Esophagus squamous epithelium (tissue), 4 donors: ENCODE measurements around the gene LRRC37A. TPM values are rescaled to one million over a fixed set of nuclear protein-coding genes. Genes with fewer than 3 reads are reported as not detected.

Source experiments
- small RNA-seq, 4 donors: library from RNA; depleted of rRNA; stranded (forward); fragments of <200 nt; gene quantifications; one replicate each; pipeline ENCODE3, GENCODE V24; 2016
- total RNA-seq, 4 donors: library from RNA; depleted of rRNA; stranded (reverse); fragments of >200 nt; gene quantifications; one replicate each; pipeline ENCODE4 v1.1.0, GENCODE V29; 2016

The LRRC37A gene
- total RNA-seq, 4 donors from 2014 or later, result 0.18 to 1.1 (median 0.85) TPM

Small RNA genes lying within 50 kb of the gene (small RNA-seq; reads per million reads assigned to genes)
- 0 reads per million in 4 donors for gene RN7SL656P

Other genes starting within 250 kb of the LRRC37A start
- gene KANSL1, start 101.7 kb upstream of the LRRC37A start, total RNA-seq, result 10 to 100 TPM; 31.0 to 79.0 (median 51.8) TPM
- gene ARL17B, start 66.6 kb downstream of the LRRC37A start, total RNA-seq, result 10 to 100 TPM in 2 of 4 donors, 1 to 10 TPM in 2; 4.4 to 13.2 (median 9.2) TPM
- gene LRRC37A2, start 217.3 kb downstream of the LRRC37A start, total RNA-seq, result 10 to 100 TPM in 1 of 4 donors, 1 to 10 TPM in 3; 4.6 to 10.3 (median 7.9) TPM